T-helper 22 cell (primary cell): ENCODE results near the gene MAN1A2.
"Not testable (repeated sequence)": the region's sequence is repeated elsewhere in the genome, so short reads cannot be mapped to it uniquely, and the experiment has no call there.

Experiments used
- DNase-seq: peaks from one replicate; pipeline ENCODE4 v3.0.0-alpha.2; 2020; ENCODE audit warnings: low read depth

MAN1A2 gene

GRCh38 chr1:117398957-117399356 lies 31.7 kb downstream of the MAN1A2 start:
- no peak for DNase-seq

- DNase-seq, result no peak
Observed at GRCh38 chr1:117401761-117402160, 34.5 kb downstream of the MAN1A2 start.

- no peak for DNase-seq
Observed at GRCh38 chr1:117403597-117403996, 36.3 kb downstream of the MAN1A2 start.

- DNase-seq, result no peak
Observed at GRCh38 chr1:117405042-117405441, 37.8 kb downstream of the MAN1A2 start.

- DNase-seq, result no peak
Observed at GRCh38 chr1:117412472-117412871, 45.2 kb downstream of the MAN1A2 start.

- DNase-seq, result no peak
Observed at GRCh38 chr1:117413412-117413811, 46.2 kb downstream of the MAN1A2 start.

GRCh38 chr1:117414943-117415342 lies 47.7 kb downstream of the MAN1A2 start:
- no peak for DNase-seq

GRCh38 chr1:117416004-117416403 lies 48.8 kb downstream of the MAN1A2 start:
- DNase-seq, result no peak

GRCh38 chr1:117416546-117417125 lies 49.4 kb downstream of the MAN1A2 start:
- no peak for DNase-seq

GRCh38 chr1:117425050-117425734 lies 57.9 kb downstream of the MAN1A2 start:
- DNase-seq, result no peak

GRCh38 chr1:117427297-117427696 lies 60.0 kb downstream of the MAN1A2 start:
- DNase-seq, result no peak

GRCh38 chr1:117433943-117434342 lies 66.7 kb downstream of the MAN1A2 start:
- DNase-seq, result no peak

GRCh38 chr1:117436513-117436912 lies 69.3 kb downstream of the MAN1A2 start:
- no peak for DNase-seq

- no peak for DNase-seq
Observed at GRCh38 chr1:117447661-117448060, 80.4 kb downstream of the MAN1A2 start.

GRCh38 chr1:117452216-117452615 lies 85.0 kb downstream of the MAN1A2 start:
- DNase-seq, result no peak

- no peak for DNase-seq
Observed at GRCh38 chr1:117453958-117454357, 86.7 kb downstream of the MAN1A2 start.

- DNase-seq, result not testable (repeated sequence)
Observed at GRCh38 chr1:117458410-117458809, 91.2 kb downstream of the MAN1A2 start.

- no peak for DNase-seq
Observed at GRCh38 chr1:117466761-117467160, 99.5 kb downstream of the MAN1A2 start.

GRCh38 chr1:117467336-117467735 lies 100.1 kb downstream of the MAN1A2 start:
- DNase-seq, result no peak

- no peak for DNase-seq
Observed at GRCh38 chr1:117473063-117473462, 105.8 kb downstream of the MAN1A2 start.

GRCh38 chr1:117475495-117475894 lies 108.2 kb downstream of the MAN1A2 start:
- not testable (repeated sequence) for DNase-seq

- DNase-seq, result no peak
Observed at GRCh38 chr1:117479086-117479485, 111.8 kb downstream of the MAN1A2 start.

GRCh38 chr1:117481410-117481809 lies 114.2 kb downstream of the MAN1A2 start:
- no peak for DNase-seq

- no peak for DNase-seq
Observed at GRCh38 chr1:117493906-117494305, 126.7 kb downstream of the MAN1A2 start.
